NK-92 treated with Interleukin-12 subunit alpha and Interleukin-12 subunit beta, amount 100 ng/mL, for 24 hours (cell line): Measurements from ENCODE around the gene ZC3H4.
"Not testable (repeated sequence)": the region's sequence is repeated elsewhere in the genome, so short reads cannot be mapped to it uniquely, and the experiment has no call there.

ENCODE experiments used
- DNase-seq: peaks from one replicate; lab custom pipeline; 2025; lab: John Stamatoyannopoulos, UW

Gene ZC3H4

DNA sequence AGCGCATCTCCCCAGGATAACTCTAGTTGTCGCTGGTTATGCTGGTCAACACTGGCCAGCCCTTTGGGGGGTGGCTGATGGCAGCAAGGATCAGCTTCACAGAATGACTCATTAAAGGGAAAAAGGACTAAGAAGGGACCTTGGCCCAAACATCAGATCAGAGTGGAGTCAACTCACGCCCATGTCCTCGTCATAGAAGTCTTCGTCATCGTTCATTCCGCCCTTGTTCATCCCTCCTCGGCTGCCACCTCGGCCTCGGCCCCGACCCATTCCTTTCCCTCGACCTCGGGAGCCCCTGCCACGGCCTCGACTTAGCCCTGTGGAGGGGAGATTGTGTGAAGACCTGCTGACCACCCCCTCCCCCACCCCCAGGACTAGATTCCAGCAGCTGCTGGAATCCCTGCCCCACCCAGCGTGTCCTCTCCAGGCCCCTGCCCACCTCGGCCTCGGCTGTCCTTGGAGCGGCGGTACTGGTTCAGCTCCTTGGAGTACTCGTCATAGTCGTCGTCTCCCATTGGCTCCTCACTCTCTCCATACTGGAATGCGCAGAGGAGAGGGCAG, 28.6 kb downstream of the ZC3H4 start:
- no peak for DNase-seq

GRCh38 chr19:47082493-47082892, 31.1 kb downstream of the ZC3H4 start:
- DNase-seq, result no peak

- DNase-seq, result no peak
These were observed 32.5 kb downstream of the ZC3H4 start for GRCh38 chr19:47081095-47081494.

GRCh38 chr19:47078351-47078750, 35.2 kb downstream of the ZC3H4 start:
- not testable (repeated sequence) for DNase-seq

- DNase-seq, result no peak
These were observed 37.6 kb downstream of the ZC3H4 start for GRCh38 chr19:47075941-47076340.

- no peak for DNase-seq
These were observed 38.3 kb downstream of the ZC3H4 start for GRCh38 chr19:47075179-47075810.

DNA sequence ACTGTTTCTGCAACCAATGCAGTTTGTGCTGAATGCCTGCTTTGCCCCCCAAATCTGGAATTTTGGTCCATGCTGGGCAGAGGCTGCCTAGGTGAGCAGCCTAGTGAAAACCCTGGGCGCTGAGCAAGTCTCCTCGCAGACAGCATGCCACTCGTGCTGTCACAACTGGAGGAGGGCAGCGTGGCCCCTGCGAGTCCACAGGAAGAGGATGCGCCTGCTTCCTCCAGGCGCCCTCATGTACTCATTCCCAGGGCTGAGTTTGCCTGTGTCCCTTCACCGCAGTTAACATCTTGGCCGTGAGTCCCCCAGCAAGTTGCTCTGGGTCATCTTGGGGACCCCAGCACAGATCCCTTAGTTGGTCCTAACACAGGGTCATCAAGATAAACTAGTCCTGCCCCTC, 39.0 kb downstream of the ZC3H4 start:
- no peak for DNase-seq

- no peak for DNase-seq
These were observed 40.0 kb downstream of the ZC3H4 start for GRCh38 chr19:47073574-47073973.

DNA sequence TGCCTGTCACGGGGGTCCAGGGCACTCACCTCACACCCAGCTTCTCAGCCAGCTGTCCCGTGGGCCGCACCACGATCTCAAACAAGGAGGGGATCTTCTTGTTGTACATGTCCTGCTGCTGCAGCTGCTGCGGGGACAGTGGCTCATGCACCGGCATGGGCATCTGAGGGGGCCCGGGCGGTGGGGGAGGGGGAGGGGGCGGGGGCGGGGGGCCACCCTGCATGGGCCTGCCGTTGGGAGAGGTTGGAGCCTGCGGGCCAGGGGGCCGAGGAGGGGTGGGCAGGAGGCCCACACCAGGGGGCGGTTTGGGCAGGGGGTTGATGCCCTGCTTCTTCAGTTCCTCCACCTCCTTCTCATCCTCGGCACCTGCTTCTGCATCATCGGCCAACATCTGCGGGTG, 41.3 kb downstream of the ZC3H4 start:
- no peak for DNase-seq

DNA sequence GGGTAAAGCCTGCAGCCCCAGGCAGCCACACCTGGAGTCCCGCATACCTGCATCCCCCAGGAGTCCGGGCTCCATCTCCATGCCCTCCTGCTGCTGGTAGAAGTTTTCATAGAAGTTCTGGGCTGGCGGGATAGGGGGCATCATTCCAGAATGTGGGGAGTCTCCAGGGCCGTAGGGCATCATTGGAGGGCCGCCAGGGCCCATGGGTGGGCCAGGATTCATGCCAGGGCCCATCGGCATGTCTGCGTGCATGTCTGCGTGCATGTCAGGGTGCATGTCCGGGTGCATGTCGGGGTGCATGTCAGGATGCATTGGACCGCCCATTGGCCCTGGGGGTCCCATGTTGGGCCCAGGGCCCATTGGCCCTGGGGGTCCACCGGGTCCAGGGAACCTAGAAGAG, 41.8 kb downstream of the ZC3H4 start:
- no peak for DNase-seq

DNA sequence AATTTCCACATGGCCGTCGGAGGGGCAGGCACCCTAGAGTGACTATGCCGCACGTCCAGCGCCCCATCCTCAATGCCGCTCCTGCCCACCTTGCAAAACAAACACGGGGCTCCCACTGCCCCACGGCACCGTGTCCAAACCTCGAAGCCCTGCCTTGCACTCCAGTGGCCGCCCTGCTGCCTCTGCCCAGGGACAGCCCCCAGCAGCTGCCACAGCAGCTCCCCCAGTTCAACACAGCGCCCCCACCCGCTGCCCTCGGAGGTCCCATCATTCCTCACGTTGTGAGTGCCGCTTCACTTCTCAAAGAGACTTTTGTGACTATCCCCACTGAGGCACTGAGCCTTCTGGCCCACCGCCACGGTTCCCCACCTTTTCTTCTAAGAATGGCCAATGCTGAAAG, 42.8 kb downstream of the ZC3H4 start:
- DNase-seq, result no peak

DNA sequence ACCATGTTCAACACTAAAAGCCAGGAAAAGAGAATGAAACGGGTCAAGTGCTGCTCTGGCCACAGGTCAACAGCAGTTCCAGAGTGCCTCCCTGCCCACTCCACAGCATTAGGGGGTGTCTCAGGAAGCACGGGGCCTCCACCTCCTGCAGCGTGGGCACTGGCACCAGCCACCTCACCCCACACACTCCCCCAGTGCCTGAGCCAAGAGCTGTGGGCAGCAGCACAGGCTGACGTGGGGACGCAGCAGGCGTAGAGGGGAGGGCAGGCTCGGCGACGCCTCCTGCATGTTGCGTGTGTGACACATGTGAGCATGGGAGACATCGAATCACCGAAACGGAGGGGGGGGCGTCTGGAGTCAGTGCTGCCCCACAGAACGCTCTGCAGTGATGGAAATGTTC, 43.8 kb downstream of the ZC3H4 start:
- no peak for DNase-seq

- no peak for DNase-seq
These were observed 44.6 kb downstream of the ZC3H4 start for GRCh38 chr19:47068876-47069406.

DNA sequence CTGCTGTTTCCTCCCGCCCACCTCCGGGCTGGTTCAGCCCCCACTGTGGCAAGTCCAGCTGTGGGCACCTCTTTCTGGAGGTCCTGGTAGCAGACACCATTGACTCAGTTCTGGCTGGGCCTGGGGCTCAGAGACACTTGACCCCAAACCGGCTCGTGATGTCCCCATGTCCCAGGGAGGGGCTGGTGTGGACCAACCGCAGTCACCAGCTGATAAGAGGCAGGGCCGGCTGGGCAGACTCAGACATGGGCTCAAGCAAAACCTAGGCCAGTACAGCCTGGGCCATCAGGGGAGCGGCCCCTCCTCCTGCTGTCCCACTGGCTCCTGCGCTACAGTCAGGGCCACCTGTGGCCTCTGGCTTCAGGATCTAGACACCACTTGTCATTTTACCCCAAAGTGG, 45.3 kb downstream of the ZC3H4 start:
- DNase-seq, result no peak

DNA sequence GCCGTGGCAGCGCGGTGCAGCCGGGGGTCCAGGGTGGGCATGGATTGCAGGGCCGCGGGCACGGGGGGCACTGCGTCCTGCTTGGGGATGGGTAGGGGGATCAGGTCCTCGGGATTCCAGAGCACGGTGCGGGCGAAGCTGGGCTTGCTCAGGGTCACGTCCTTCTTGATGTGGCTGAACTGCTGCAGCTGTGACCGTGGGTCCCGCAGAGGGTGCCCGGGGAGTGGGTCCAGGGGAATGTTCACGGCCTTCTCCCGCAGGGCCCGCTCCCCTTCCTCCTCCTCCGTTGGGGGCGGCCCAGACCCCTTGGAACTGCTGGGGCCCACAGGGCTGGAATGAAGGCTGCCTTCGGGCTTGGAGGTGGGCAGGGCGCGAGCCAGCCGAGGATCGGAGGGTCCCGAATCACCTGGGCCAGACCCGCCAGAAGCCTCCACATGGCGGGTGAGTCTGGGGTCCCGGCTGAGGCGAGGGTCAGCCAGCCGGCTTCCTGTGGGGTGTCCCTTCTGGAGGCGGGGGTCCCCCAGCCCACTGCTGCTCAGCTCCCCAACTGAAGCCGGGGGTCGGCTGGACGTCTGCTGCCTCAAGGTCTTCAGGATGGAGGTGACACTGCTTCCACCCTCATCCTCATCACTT, 46.2 kb downstream of the ZC3H4 start:
- DNase-seq, result no peak

DNA sequence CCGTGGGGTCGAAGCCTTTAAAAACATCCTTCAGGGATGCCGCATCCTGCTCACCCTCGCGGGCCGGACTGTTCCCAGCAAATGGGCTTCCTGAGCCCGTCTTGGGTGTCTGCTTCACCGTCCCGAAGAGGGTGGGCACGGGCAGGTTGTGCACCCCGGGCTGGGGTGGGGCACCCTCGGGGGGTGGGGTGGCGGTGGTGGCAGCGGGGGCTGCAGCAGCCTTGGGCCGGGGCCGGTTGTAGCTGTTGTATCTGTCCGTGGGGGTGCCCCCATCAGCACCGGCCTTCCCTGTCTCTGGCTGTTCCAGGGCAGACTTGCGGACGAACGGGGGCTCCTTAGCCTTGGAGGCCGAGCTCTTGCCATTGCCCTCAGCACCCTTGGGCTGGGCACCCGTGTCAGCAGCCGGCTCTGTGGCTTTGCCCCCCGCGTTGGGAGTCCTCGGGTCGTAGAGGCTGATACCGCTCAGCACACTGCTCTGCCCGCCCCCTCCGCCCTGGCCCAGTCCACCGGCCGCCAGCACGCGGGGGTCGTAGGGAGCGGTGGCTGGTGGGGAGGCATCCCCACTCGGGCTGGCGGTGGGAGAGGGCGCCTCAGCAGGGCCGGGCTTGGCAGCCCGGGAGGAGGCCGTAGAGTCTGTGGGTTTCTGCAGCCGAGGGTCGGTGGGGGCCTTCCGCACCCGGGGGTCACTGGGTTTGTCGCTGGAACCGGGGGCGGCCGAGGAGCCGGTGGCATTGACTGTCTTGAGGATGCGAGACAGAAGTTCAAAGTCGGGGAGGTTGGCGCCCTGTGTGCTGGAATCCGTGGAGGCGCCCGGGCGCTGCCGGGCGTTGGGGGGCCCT, 47.0 kb downstream of the ZC3H4 start:
- DNase-seq, result no peak

- no peak for DNase-seq
These were observed 48.3 kb downstream of the ZC3H4 start for GRCh38 chr19:47065242-47065641.

DNA sequence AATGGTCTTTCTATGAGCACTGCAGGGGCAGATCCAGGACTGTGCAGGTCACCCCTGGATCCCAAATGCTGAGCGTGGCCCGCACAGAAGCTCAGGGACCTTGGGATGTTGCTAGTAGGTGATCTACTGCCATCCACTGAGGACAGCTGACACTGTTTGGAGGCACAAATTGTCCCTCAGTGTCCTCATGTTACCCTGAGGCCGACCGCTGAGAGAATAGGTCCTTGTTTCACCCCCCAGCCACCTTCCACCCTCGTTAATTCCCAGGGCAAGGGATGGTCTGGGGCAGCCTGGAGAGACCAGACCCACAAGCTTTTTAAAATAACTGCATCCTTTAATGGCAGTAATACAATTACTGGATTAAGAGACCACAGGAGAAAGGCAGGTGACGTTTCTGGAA, 49.7 kb downstream of the ZC3H4 start:
- no peak for DNase-seq

DNA sequence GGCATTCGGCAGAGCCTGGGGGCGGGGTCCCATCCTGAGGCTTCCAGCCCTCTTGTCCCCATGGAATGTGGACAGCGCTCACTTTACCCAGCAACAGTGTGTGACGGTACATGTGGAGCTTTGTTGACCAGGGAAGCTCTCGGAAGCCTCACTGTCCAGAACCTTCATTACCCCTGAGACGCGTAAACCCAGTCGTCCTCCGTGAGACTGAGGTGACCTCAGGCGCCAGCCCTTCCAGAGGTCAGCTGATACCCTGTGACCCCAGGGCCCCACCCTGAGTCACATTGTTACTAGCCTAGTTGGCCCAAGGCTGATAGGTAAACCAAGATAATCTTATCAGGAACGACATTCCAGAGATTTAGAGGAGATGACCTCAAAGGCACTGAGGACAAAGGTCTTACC, 55.0 kb downstream of the ZC3H4 start:
- no peak for DNase-seq

DNA sequence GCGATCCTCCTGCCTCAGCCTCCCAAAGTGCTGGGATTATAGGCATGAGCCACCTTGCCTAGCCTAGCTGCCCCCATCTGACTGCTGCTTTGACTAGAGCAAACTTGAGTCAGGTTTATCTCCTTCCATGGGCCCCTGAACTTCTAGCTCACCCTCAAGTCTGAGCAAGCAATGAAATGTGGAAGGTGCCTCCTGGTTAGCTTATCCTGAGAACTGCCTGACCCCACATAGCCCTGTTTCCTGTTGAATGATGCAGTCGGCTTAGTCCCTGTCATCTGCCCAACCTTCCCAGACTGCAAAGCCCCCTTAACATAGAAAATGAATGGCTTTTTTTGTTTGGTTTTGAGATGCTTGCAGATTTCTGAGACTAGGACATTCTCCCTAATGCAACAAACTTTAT, 56.2 kb downstream of the ZC3H4 start:
- DNase-seq, result no peak

GRCh38 chr19:47056411-47056810, 57.2 kb downstream of the ZC3H4 start:
- DNase-seq, result no peak

- DNase-seq, result not testable (repeated sequence)
These were observed 63.0 kb downstream of the ZC3H4 start for GRCh38 chr19:47050562-47050961.

DNA sequence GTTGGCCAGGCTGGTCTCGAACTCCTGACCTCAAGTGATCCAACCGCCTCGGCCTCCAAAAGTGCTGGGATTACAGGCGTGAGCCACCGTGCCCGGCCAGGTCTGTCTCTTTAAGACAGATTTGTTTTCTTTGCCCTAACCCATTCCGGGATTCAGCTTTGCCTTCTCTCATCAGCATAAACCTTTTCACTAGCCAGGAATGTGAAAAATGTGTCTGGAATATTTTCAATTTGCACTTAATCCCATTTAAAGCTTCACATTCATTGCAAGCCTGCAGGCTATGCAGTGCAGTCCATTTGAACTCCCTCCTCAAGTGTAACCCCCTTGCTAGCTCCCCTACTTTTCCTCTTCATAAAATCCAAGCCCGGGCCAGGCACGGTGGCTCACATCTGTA, 64.3 kb downstream of the ZC3H4 start:
- no peak for DNase-seq
